Thyroid gland (tissue), 4 donors: Measurements from ENCODE around the gene C20orf173. TPM values are rescaled to one million over a fixed set of nuclear protein-coding genes. Genes with fewer than 3 reads are reported as not detected.

Experiments
- DNase-seq, 2 donors: peaks; one replicate each; pipeline ENCODE4 v3.0.0-alpha.2; 2019
- H3K27ac ChIP-seq, 3 donors: fragments of 200-600 bp; sonication (generic); 1 replicate in 2 of 3; 2 replicates in 1 of 3; pipeline ENCODE4 v1.5.1; 2016 to 2019; ENCODE audit warnings: mild to moderate bottlenecking in 1 of 3, moderate library complexity in 1 of 3
- H3K27me3 ChIP-seq: fragments of 200-600 bp; sonication (generic); one replicate; pipeline ENCODE4 v1.5.1; 2019
- H3K36me3 ChIP-seq, 2 donors: fragments of 200-600 bp; sonication (generic); one replicate each; pipeline ENCODE4 v1.5.1; 2016 to 2019
- H3K4me1 ChIP-seq, 2 donors: fragments of 200-600 bp; sonication (generic); one replicate each; pipeline ENCODE4 v1.5.1; 2017 to 2019
- H3K4me3 ChIP-seq, 3 donors: fragments of 200-600 bp; sonication (generic); replicated peaks in 1 of 3; 1 replicate in 2 of 3; 2 replicates in 1 of 3; pipeline ENCODE4 v1.5.1; 2016; ENCODE audit warnings: mild to moderate bottlenecking in 1 of 3
- H3K9me3 ChIP-seq: fragments of 200-600 bp; sonication (generic); one replicate; pipeline ENCODE4 v1.5.1; 2017
- CTCF ChIP-seq, 6 experiments: fragments of 200-600 bp in 3 of 6; fragments of 450-650 bp in 3 of 6; sonication (generic) in 3 of 6; IDR thresholded peaks; one replicate each; pipeline ENCODE4 v1.5.1; 2016 to 2019; ENCODE audit warnings: antibody characterized with exemption in 6 of 6, mild to moderate bottlenecking in 2 of 6, inconsistent platforms in 1 of 6, moderate library complexity in 1 of 6
- POLR2A ChIP-seq, 2 donors: fragments of 450-650 bp; IDR thresholded peaks; one replicate each; pipeline ENCODE4 v1.6.1; 2017; ENCODE audit warnings: antibody characterized with exemption in 2 of 2, mild to moderate bottlenecking in 2 of 2, moderate library complexity in 1 of 2
- WGBS, 2 donors: methylation state at CpG; one replicate each; pipeline ENCODE4 v1.1.5; 2017; 5-methylcytosine and 5-hydroxymethylcytosine counted together
- intact Hi-C: fragments of 100-400 bp; cut with DNase I; formaldehyde crosslinking; loops from one replicate; pipeline ENCODE4 v1.15.1; 2023
- total RNA-seq, 4 donors: library from RNA; depleted of rRNA; stranded (reverse); fragments of >200 nt; gene quantifications; one replicate each; pipeline ENCODE4 v1.2.3, GENCODE V29; 2016

C20orf173 gene
- total RNA-seq, 4 donors from 2014 or later: not detected

GRCh38 chr20:35504751-35505150, 24.7 kb downstream of the C20orf173 start:
- peaks cover 36 to 41% of the 10 kb centered on the region in 2 donors for H3K36me3 ChIP-seq
- H3K4me1 ChIP-seq: no peaks in the 10 kb centered on the region
- TF ChIP-seq POLR2A (IDR thresholded peaks at IDR 0.05) (no peak), CTCF (IDR thresholded peaks at IDR 0.05) (no peak)
- intact Hi-C loops: no loop called here
- no peak overlapping the region for H3K27ac ChIP-seq
- no peaks in the 10 kb centered on the region for H3K9me3 ChIP-seq
- no peaks in the 10 kb centered on the region for H3K27me3 ChIP-seq
- no peak for DNase-seq
- 98 to 100% methylated on average over 5 of the region's 5 CpGs for WGBS, 2 donors
- H3K4me3 ChIP-seq: no peak overlapping the region

DNA sequence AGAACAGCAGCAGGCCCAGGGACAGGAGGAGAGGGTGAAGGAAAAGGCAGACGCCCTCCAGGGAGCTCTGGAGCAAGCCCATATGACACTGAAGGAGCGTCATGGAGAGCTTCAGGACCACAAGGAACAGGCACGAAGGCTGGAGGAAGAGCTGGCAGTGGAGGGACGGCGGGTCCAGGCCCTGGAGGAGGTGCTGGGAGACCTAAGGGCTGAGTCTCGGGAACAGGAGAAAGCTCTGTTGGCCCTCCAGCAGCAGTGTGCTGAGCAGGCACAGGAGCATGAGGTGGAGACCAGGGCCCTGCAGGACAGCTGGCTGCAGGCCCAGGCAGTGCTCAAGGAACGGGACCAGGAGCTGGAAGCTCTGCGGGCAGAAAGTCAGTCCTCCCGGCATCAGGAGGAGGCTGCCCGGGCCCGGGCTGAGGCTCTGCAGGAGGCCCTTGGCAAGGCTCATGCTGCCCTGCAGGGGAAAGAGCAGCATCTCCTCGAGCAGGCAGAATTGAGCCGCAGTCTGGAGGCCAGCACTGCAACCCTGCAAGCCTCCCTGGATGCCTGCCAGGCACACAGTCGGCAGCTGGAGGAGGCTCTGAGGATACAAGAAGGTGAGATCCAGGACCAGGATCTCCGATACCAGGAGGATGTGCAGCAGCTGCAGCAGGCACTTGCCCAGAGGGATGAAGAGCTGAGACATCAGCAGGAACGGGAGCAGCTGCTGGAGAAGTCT, 25.5 kb downstream of the C20orf173 start:
- 84% methylated on average over 13 to 16 of the region's 16 CpGs for WGBS, 2 donors
- Histone ChIP-seq H3K27ac (no peak overlapping the region), H3K36me3 (peaks cover 36 to 43% of the 10 kb centered on the region in 2 donors), H3K27me3 (no peaks in the 10 kb centered on the region), H3K9me3 (no peaks in the 10 kb centered on the region), H3K4me1 (no peaks in the 10 kb centered on the region), H3K4me3 (no peak overlapping the region)
- no peak for DNase-seq
- no peak for TF ChIP-seq POLR2A (IDR thresholded peaks at IDR 0.05)
- TF ChIP-seq CTCF (IDR thresholded peaks at IDR 0.05): no peak
- intact Hi-C loops: no loop called here

GRCh38 chr20:35503281-35503680, 26.2 kb downstream of the C20orf173 start:
- Histone ChIP-seq H3K36me3 (peaks cover 30 to 44% of the 10 kb centered on the region in 2 donors), H3K4me3 (no peak overlapping the region), H3K4me1 (no peaks in the 10 kb centered on the region), H3K9me3 (no peaks in the 10 kb centered on the region), H3K27ac (no peak overlapping the region), H3K27me3 (no peaks in the 10 kb centered on the region)
- intact Hi-C loops: no loop called here
- TF ChIP-seq CTCF (IDR thresholded peaks at IDR 0.05) (no peak), POLR2A (IDR thresholded peaks at IDR 0.05) (no peak)
- DNase-seq: no peak
- WGBS, 2 donors: 95 to 97% methylated on average over 10 of the region's 10 CpGs

DNA sequence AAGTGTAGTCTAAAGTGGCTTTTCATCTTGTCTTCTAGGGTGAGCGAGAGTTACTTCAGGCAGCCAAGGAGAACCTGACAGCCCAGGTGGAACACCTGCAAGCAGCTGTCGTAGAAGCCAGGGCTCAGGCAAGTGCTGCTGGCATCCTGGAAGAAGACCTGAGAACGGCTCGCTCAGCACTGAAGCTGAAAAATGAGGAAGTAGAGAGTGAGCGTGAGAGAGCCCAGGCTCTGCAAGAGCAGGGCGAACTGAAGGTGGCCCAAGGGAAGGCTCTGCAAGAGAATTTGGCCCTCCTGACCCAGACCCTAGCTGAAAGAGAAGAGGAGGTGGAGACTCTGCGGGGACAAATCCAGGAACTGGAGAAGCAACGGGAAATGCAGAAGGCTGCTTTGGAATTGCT, 27.1 kb downstream of the C20orf173 start:
- H3K27me3 ChIP-seq: no peaks in the 10 kb centered on the region
- WGBS, 2 donors: 87 to 92% methylated on average over 8 of the region's 8 CpGs
- TF ChIP-seq POLR2A (IDR thresholded peaks at IDR 0.05) (no peak), CTCF (IDR thresholded peaks at IDR 0.05) (no peak)
- H3K4me1 ChIP-seq: no peaks in the 10 kb centered on the region
- no peak for DNase-seq
- intact Hi-C loops: no loop called here
- no peaks in the 10 kb centered on the region for H3K9me3 ChIP-seq
- peaks cover 36 to 46% of the 10 kb centered on the region in 2 donors for H3K36me3 ChIP-seq
- H3K27ac ChIP-seq: no peak overlapping the region
- no peak overlapping the region for H3K4me3 ChIP-seq

DNA sequence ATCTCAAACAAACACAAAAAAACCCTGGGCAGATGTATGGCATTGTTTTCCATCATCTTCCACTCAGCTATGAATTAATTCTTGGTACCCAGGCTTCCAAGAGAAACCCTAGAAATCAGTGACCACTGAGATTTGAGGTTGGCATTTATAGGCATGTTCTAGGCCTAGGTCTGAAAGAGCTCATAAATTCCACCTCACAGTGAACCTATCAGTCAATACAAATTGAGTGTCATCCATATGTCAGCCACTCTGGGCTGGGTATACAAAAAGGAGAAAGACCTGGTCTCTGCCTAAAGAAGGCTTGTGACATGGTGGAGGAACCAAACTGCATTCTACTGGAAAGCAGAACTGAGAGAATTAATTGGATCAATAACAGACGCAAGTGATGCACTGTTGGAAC, 30.2 kb downstream of the C20orf173 start:
- Histone ChIP-seq H3K4me1 (no peaks in the 10 kb centered on the region), H3K27ac (no peak overlapping the region), H3K9me3 (no peaks in the 10 kb centered on the region), H3K27me3 (no peaks in the 10 kb centered on the region), H3K4me3 (no peak overlapping the region), H3K36me3 (peaks cover 45 to 68% of the 10 kb centered on the region in 2 donors)
- 91 to 97% methylated on average over 1 of the region's 1 CpG for WGBS, 2 donors
- no peak for TF ChIP-seq POLR2A (IDR thresholded peaks at IDR 0.05)
- TF ChIP-seq CTCF (IDR thresholded peaks at IDR 0.05): no peak
- DNase-seq: no peak
- intact Hi-C loops: no loop called here
